ENCODE data around the gene INTS2. TPM values are rescaled to one million over a fixed set of nuclear protein-coding genes. Genes with fewer than 3 reads are reported as not detected.
"Not testable (repeated sequence)": the region's sequence is repeated elsewhere in the genome, so short reads cannot be mapped to it uniquely, and the experiment has no call there.

The INTS2 gene
- polyA plus RNA-seq, 1 donor from 2014 or later, result 23.7 TPM

DNA sequence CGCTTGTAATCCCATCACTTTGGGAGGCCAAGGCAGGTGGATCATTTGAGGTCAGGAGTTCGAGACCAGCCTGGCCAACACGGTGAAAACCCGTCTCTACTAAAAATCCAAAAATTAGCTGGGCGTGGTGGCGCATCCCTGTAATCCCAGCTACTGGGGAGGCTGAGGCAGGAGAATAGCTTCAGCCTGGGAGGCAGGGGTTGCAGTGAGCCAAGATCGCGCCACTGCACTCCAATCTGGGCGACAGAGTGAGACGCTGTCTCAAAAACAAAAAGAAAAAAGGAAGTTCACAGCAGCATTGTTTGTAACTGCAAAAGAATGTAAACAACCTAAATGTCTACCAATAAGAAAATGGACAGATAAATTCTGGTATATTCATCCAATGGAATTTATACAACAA lies 67.4 kb downstream of the INTS2 start:
- not testable (repeated sequence) for H3K9me2 ChIP-seq (ENCODE audit: insufficient read depth, low read length); H3K79me2 ChIP-seq (replicated peaks; ENCODE audit: insufficient read depth, low read length); H4K20me1 ChIP-seq (ENCODE audit: insufficient read depth); H3K9ac ChIP-seq (ENCODE audit: low read length); H3K4me3 ChIP-seq (ENCODE audit: low read length); H3K27me3 ChIP-seq (ENCODE audit: insufficient read depth, low read depth, low read length); H3F3A ChIP-seq (ENCODE audit: insufficient read depth, low read length, poor library complexity, severe bottlenecking); H3K9me3 ChIP-seq (ENCODE audit: low read length); H3K36me3 ChIP-seq (ENCODE audit: insufficient read depth, low read length); H2AFZ ChIP-seq (ENCODE audit: low read depth, low read length); H3K27ac ChIP-seq (ENCODE audit: low read length); H3K4me2 ChIP-seq (ENCODE audit: low read length)

GRCh38 chr17:61856035-61856434 lies 71.7 kb downstream of the INTS2 start:
- Histone ChIP-seq H3K9me2 (ENCODE audit: insufficient read depth, low read length) (no peaks in the 10 kb centered on the region), H3K36me3 (ENCODE audit: insufficient read depth, low read length) (no peaks in the 10 kb centered on the region), H3F3A (ENCODE audit: insufficient read depth, low read length, poor library complexity, severe bottlenecking) (no peaks in the 10 kb centered on the region), H3K4me3 (ENCODE audit: low read length) (no peak overlapping the region), H3K4me2 (ENCODE audit: low read length) (no peak overlapping the region), H3K79me2 (replicated peaks; ENCODE audit: insufficient read depth, low read length) (no peaks in the 10 kb centered on the region), H2AFZ (ENCODE audit: low read depth, low read length) (no peak overlapping the region), H3K27me3 (ENCODE audit: insufficient read depth, low read depth, low read length) (no peaks in the 10 kb centered on the region), H3K9me3 (ENCODE audit: low read length) (no peaks in the 10 kb centered on the region), H4K20me1 (ENCODE audit: insufficient read depth) (no peaks in the 10 kb centered on the region), H3K27ac (ENCODE audit: low read length) (no peak overlapping the region), H3K9ac (ENCODE audit: low read length) (no peak overlapping the region)
- TF ChIP-seq CTCF (IDR thresholded peaks at IDR 0.05; ENCODE audit: poor library complexity, severe bottlenecking), result no peak
- TF ChIP-seq, protein P1, sequence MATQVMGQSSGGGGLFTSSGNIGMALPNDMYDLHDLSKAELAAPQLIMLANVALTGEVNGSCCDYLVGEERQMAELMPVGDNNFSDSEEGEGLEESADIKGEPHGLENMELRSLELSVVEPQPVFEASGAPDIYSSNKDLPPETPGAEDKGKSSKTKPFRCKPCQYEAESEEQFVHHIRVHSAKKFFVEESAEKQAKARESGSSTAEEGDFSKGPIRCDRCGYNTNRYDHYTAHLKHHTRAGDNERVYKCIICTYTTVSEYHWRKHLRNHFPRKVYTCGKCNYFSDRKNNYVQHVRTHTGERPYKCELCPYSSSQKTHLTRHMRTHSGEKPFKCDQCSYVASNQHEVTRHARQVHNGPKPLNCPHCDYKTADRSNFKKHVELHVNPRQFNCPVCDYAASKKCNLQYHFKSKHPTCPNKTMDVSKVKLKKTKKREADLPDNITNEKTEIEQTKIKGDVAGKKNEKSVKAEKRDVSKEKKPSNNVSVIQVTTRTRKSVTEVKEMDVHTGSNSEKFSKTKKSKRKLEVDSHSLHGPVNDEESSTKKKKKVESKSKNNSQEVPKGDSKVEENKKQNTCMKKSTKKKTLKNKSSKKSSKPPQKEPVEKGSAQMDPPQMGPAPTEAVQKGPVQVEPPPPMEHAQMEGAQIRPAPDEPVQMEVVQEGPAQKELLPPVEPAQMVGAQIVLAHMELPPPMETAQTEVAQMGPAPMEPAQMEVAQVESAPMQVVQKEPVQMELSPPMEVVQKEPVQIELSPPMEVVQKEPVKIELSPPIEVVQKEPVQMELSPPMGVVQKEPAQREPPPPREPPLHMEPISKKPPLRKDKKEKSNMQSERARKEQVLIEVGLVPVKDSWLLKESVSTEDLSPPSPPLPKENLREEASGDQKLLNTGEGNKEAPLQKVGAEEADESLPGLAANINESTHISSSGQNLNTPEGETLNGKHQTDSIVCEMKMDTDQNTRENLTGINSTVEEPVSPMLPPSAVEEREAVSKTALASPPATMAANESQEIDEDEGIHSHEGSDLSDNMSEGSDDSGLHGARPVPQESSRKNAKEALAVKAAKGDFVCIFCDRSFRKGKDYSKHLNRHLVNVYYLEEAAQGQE (IDR thresholded peaks at IDR 0.05; ENCODE audit: borderline replicate concordance), result no peak
- TF ChIP-seq POLR2AphosphoS5 (IDR thresholded peaks at IDR 0.05), result no peak
- no peak for TF ChIP-seq EZH2 (IDR thresholded peaks at IDR 0.05; ENCODE audit: borderline replicate concordance, insufficient read depth, low read length, poor library complexity, severe bottlenecking)
- TF ChIP-seq MXI1 (conservative IDR thresholded peaks at IDR 0.05; ENCODE audit: poor library complexity, severe bottlenecking), result no peak
- TF ChIP-seq EP300 (conservative IDR thresholded peaks at IDR 0.05; ENCODE audit: poor library complexity, severe bottlenecking), result no peak
- TF ChIP-seq SMC3 (conservative IDR thresholded peaks at IDR 0.05; ENCODE audit: poor library complexity), result no peak
- no peak for TF ChIP-seq RAD21 (conservative IDR thresholded peaks at IDR 0.05)
- no peak for TF ChIP-seq TAF1 (IDR thresholded peaks at IDR 0.05; ENCODE audit: low read depth)

DNA sequence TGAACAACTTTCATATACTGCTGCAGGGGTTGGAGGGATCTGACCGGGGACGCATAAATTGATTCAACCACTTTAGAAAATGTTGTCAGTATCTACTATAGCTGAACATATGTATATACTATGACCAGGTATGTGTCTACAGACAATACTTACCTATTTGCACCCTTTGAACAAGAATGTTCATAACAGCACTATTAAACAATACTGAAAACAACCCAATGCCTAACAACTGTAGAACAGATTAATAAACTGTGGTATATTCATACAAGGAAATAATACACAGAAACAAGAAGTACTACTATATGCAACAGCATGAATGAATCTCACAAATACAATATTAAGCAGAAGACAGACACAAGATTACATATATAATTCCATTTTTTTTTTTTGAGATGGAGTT lies 74.9 kb downstream of the INTS2 start:
- no peaks in the 10 kb centered on the region for H3K27me3 ChIP-seq (ENCODE audit: insufficient read depth, low read depth, low read length)
- no peak overlapping the region for H3K4me3 ChIP-seq (ENCODE audit: low read length)
- no peak overlapping the region for H3K27ac ChIP-seq (ENCODE audit: low read length)
- TF ChIP-seq POLR2AphosphoS5 (IDR thresholded peaks at IDR 0.05), result no peak
- TF ChIP-seq EZH2 (IDR thresholded peaks at IDR 0.05; ENCODE audit: borderline replicate concordance, insufficient read depth, low read length, poor library complexity, severe bottlenecking), result no peak
- no peak for TF ChIP-seq EP300 (conservative IDR thresholded peaks at IDR 0.05; ENCODE audit: poor library complexity, severe bottlenecking)
- TF ChIP-seq RAD21 (conservative IDR thresholded peaks at IDR 0.05), result no peak
- no peak for TF ChIP-seq SMC3 (conservative IDR thresholded peaks at IDR 0.05; ENCODE audit: poor library complexity)
- TF ChIP-seq, protein P1 (IDR thresholded peaks at IDR 0.05; ENCODE audit: borderline replicate concordance), result no peak
- no peak for TF ChIP-seq MXI1 (conservative IDR thresholded peaks at IDR 0.05; ENCODE audit: poor library complexity, severe bottlenecking)
- TF ChIP-seq TAF1 (IDR thresholded peaks at IDR 0.05; ENCODE audit: low read depth), result no peak
- TF ChIP-seq CTCF (IDR thresholded peaks at IDR 0.05; ENCODE audit: poor library complexity, severe bottlenecking), result no peak
- no peaks in the 10 kb centered on the region for H3F3A ChIP-seq (ENCODE audit: insufficient read depth, low read length, poor library complexity, severe bottlenecking)
- no peaks in the 10 kb centered on the region for H4K20me1 ChIP-seq (ENCODE audit: insufficient read depth)
- H3K4me2 ChIP-seq (ENCODE audit: low read length), result no peak overlapping the region
- H3K79me2 ChIP-seq (replicated peaks; ENCODE audit: insufficient read depth, low read length), result no peaks in the 10 kb centered on the region
- no peaks in the 10 kb centered on the region for H3K9me3 ChIP-seq (ENCODE audit: low read length)
- no peak overlapping the region for H2AFZ ChIP-seq (ENCODE audit: low read depth, low read length)
- no peaks in the 10 kb centered on the region for H3K9me2 ChIP-seq (ENCODE audit: insufficient read depth, low read length)
- no peak overlapping the region for H3K9ac ChIP-seq (ENCODE audit: low read length)
- no peaks in the 10 kb centered on the region for H3K36me3 ChIP-seq (ENCODE audit: insufficient read depth, low read length)
